Measurements from ENCODE around the gene DLK2.

DLK2 gene

DNA sequence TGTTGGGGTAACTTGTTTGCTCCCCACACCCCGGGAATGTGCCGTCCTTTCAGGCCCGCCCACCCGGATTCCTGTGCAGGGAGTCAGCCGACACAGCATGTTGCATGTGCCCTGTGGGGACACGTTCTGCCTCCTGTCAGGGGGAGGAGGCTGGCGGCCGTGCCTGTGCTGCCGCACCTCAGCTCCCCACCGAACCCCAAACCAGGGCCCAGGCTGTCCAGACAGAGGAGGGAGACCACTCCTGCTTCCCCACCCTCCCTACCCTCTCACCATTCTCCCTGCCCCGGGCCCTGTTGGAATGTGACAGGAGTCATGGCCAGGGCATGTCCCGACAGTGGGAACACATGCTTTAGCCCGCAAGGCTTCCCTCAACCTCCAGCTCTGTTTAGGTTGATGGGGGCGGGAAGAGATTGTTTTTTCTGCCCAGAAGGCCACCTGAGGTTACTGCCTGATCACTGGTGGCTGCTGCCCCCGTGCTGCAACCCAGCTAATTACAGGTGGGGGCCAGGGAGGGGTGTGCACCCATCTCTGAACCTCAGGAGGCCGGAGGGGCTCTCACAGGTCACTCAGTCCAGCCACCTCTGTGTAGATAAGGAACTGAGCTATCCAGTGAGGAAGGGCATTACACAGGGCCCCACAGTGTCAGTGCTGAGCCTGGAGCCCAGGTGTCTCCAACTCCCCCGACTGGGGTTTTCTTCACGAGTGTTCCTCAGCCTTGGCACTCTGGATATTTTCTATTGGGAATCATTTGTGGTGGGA, 41.2 kb upstream of the DLK2 start:
- Histone ChIP-seq H3K9ac (ENCODE audit: low read length) (no peak overlapping the region), H2AFZ (ENCODE audit: low read depth, low read length) (no peak overlapping the region), H3K27ac (ENCODE audit: low read length) (no peak overlapping the region), H3K27me3 (ENCODE audit: low read depth, low read length) (no peaks in the 10 kb centered on the region), H3K9me3 (ENCODE audit: insufficient read depth, low read length) (no peaks in the 10 kb centered on the region), H4K20me1 (ENCODE audit: insufficient read depth, low read length) (peaks cover 27% of the 10 kb centered on the region), H3K4me1 (ENCODE audit: low read length) (no peaks in the 10 kb centered on the region), H3K4me2 (ENCODE audit: low read length) (no peak overlapping the region), H3K4me3 (ENCODE audit: low read length) (no peak overlapping the region), H3K79me2 (ENCODE audit: low read length) (peaks cover 12% of the 10 kb centered on the region; the same call in 1 of the 2 replicates), H3K36me3 (replicated peaks; ENCODE audit: low read depth, low read length) (peaks cover 28% of the 10 kb centered on the region)
- TF ChIP-seq EZH2phosphoT487 (IDR thresholded peaks at IDR 0.05; ENCODE audit: low read depth): no peak
- TF ChIP-seq, protein P1, sequence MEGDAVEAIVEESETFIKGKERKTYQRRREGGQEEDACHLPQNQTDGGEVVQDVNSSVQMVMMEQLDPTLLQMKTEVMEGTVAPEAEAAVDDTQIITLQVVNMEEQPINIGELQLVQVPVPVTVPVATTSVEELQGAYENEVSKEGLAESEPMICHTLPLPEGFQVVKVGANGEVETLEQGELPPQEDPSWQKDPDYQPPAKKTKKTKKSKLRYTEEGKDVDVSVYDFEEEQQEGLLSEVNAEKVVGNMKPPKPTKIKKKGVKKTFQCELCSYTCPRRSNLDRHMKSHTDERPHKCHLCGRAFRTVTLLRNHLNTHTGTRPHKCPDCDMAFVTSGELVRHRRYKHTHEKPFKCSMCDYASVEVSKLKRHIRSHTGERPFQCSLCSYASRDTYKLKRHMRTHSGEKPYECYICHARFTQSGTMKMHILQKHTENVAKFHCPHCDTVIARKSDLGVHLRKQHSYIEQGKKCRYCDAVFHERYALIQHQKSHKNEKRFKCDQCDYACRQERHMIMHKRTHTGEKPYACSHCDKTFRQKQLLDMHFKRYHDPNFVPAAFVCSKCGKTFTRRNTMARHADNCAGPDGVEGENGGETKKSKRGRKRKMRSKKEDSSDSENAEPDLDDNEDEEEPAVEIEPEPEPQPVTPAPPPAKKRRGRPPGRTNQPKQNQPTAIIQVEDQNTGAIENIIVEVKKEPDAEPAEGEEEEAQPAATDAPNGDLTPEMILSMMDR (IDR thresholded peaks at IDR 0.05; ENCODE audit: low read depth, low read length): peak; percentile 47

DNA sequence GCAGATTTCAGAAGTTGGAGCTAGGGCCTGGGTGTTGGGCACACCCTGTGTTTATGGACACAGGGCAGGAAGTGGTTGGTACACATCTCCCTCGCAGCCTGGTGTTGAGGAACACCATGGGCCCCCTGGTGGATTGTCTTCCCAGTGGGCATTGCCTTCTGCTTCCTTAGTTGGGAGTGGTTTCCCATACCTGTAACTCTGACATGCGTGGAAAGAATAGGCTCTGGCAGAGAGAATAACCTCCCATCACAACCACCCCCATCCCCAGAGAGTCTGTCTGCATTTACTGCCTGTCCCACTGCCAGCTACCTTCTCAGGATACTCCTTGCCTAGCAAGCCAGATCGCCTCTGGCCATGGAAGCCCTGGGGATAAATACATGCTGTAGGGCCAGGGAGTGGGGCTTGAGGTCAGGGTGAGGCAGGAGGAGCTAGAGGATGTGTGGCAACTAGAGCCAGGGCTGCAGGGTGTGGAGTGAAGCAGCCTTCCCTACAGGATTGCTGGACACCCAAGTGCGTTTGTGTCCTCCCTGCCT, 40.1 kb upstream of the DLK2 start:
- Histone ChIP-seq H3K27me3 (ENCODE audit: low read depth, low read length) (no peaks in the 10 kb centered on the region), H3K4me2 (ENCODE audit: low read length) (no peak overlapping the region), H3K4me1 (ENCODE audit: low read length) (no peaks in the 10 kb centered on the region), H3K36me3 (replicated peaks; ENCODE audit: low read depth, low read length) (peaks cover 20% of the 10 kb centered on the region), H4K20me1 (ENCODE audit: insufficient read depth, low read length) (peaks cover 27% of the 10 kb centered on the region), H3K9me3 (ENCODE audit: insufficient read depth, low read length) (no peaks in the 10 kb centered on the region), H2AFZ (ENCODE audit: low read depth, low read length) (no peak overlapping the region), H3K9ac (ENCODE audit: low read length) (no peak overlapping the region), H3K27ac (ENCODE audit: low read length) (no peak overlapping the region), H3K4me3 (ENCODE audit: low read length) (no peak overlapping the region), H3K79me2 (ENCODE audit: low read length) (peaks cover 12% of the 10 kb centered on the region; the same call in 1 of the 2 replicates)
- TF ChIP-seq EZH2phosphoT487 (IDR thresholded peaks at IDR 0.05; ENCODE audit: low read depth): no peak
- TF ChIP-seq, protein P1 (IDR thresholded peaks at IDR 0.05; ENCODE audit: low read depth, low read length): no peak

DNA sequence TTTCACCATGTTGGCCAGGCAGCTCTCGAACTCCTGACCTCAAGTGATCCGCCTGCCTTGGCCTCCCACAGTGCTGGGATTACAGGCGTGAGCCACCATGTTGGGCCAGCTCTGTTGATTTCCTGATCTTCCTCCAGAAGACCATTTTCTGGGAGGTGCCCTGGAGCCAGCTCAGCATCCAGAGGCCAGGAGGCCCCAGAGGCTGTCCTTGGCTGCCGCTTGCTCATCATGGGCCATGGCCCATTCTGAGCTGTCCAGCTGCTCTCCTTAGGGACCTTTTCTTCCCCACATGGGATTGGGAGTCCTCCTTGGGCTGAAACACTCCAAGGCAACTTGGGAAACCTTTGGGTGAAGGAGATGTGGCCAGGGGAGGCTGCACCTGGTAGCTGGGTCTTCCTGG, 39.4 kb upstream of the DLK2 start:
- H3K4me1 ChIP-seq (ENCODE audit: low read length): no peaks in the 10 kb centered on the region
- H3K27ac ChIP-seq (ENCODE audit: low read length): no peak overlapping the region

DNA sequence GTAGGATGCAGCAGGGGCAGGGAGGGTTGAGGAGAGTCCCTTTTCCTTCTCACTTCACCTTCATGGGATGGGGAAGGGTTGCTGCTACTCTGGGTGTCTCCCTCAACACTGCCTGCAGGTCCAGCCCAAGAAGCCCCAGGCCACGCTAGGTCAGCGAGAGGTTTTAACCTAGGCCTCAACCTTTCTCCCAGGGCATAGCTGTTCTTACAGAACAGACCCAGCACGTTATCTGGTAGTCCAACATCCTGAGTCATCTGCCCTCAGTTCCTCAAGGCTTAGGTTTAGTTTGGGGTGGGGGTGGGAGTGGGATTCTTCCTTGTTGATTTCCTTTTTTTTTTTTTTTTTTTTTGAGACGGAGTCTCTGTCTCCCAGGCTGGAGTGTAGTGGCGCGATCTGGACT, 39.0 kb upstream of the DLK2 start:
- no peak overlapping the region for H3K4me2 ChIP-seq (ENCODE audit: low read length)
- TF ChIP-seq, protein P1 (IDR thresholded peaks at IDR 0.05; ENCODE audit: low read depth, low read length): no peak
- TF ChIP-seq EZH2phosphoT487 (IDR thresholded peaks at IDR 0.05; ENCODE audit: low read depth): no peak

More for the DNA sequence above, 39.4 kb upstream of the DLK2 start:
- Histone ChIP-seq H3K4me3 (ENCODE audit: low read length) (no peak overlapping the region), H3K36me3 (replicated peaks; ENCODE audit: low read depth, low read length) (peaks cover 19% of the 10 kb centered on the region), H3K79me2 (ENCODE audit: low read length) (peaks cover 19% of the 10 kb centered on the region; the same call in 1 of the 2 replicates), H4K20me1 (ENCODE audit: insufficient read depth, low read length) (peaks cover 32% of the 10 kb centered on the region), H3K9me3 (ENCODE audit: insufficient read depth, low read length) (no peaks in the 10 kb centered on the region), H2AFZ (ENCODE audit: low read depth, low read length) (no peak overlapping the region), H3K27me3 (ENCODE audit: low read depth, low read length) (no peaks in the 10 kb centered on the region), H3K9ac (ENCODE audit: low read length) (no peak overlapping the region), H3K4me2 (ENCODE audit: low read length) (no peak overlapping the region)
- TF ChIP-seq, protein P1 (IDR thresholded peaks at IDR 0.05; ENCODE audit: low read depth, low read length): no peak
- TF ChIP-seq EZH2phosphoT487 (IDR thresholded peaks at IDR 0.05; ENCODE audit: low read depth): no peak

More for the DNA sequence above, 39.0 kb upstream of the DLK2 start:
- H2AFZ ChIP-seq (ENCODE audit: low read depth, low read length): no peak overlapping the region
- H3K27ac ChIP-seq (ENCODE audit: low read length): no peak overlapping the region
- peaks cover 24% of the 10 kb centered on the region; the same call in 1 of the 2 replicates for H3K79me2 ChIP-seq (ENCODE audit: low read length)
- H3K9me3 ChIP-seq (ENCODE audit: insufficient read depth, low read length): no peaks in the 10 kb centered on the region
- no peaks in the 10 kb centered on the region for H3K27me3 ChIP-seq (ENCODE audit: low read depth, low read length)
- H3K9ac ChIP-seq (ENCODE audit: low read length): no peak overlapping the region
- peaks cover 19% of the 10 kb centered on the region for H3K36me3 ChIP-seq (replicated peaks; ENCODE audit: low read depth, low read length)
- H3K4me1 ChIP-seq (ENCODE audit: low read length): no peaks in the 10 kb centered on the region
- H4K20me1 ChIP-seq (ENCODE audit: insufficient read depth, low read length): peaks cover 36% of the 10 kb centered on the region
- no peak overlapping the region for H3K4me3 ChIP-seq (ENCODE audit: low read length)
